ENCODE data around the gene LGI4.

The LGI4 gene

GRCh38 chr19:35164418-35164817, 29.6 kb upstream of the LGI4 start:
- Histone ChIP-seq H3K36me3 (ENCODE audit: control insufficient read depth, insufficient read depth, low read length) (peaks cover 9% of the 10 kb centered on the region), H3K18ac (ENCODE audit: low read length) (no peak overlapping the region)
- WGBS (ENCODE audit: extremely low coverage, insufficient coverage, low lambda C conversion rate), result no CpG with 5 or more reads among the region's 2 CpGs

DNA sequence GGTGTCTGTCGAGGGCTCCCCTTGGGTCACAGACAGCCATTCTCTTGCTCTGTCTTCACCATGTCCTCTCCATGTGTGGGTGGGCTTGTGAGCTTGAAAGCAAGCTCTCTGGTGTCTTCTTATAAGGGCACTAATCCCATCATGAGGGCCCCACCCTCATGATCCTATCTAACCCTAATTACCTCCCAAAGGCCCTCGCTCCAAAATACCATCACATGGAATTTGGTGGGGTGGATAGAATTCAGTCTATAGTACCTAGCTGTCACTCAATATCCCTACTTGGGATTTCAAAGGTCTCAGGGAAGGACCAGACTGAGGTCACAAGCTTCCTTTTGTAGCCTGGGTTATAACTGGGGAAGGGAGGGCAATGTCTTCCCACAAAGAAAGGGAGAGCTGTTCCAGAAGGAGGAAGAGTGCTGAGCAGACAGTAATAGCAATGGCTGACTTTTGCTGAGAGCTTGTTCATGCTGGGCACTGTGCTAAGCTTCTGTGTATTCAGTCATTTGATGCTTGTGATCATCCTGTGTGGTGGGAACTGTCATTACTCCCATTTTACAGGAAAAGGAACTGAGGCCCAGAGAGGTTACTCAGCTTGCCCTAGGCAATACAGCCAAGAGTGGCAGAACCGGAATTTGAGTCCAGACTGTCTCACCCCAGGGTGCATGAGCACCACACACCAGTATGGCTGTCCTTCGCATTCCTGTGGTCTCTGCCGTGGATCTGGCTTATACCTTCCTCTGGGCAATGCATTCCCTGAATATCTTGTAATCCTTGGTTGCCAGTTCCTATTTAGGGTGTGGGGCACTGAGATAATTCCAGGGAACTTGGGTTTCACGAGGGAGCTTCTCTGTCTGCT, 27.8 kb upstream of the LGI4 start:
- Histone ChIP-seq H3K4ac (ENCODE audit: low read depth, low read length) (no peak overlapping the region), H2BK5ac (ENCODE audit: low read length) (no peak overlapping the region), H3K79me2 (ENCODE audit: control insufficient read depth, insufficient read depth, low read length) (no peaks in the 10 kb centered on the region), H3K4me1 (ENCODE audit: control insufficient read depth, low read depth, low read length) (no peaks in the 10 kb centered on the region), H3K4me2 (ENCODE audit: low read length) (no peak overlapping the region), H3K4me3 (ENCODE audit: low read length) (no peak overlapping the region), H3K23ac (ENCODE audit: low read length) (no peak overlapping the region), H3K56ac (ENCODE audit: low read length) (no peak overlapping the region), H3K36me3 (ENCODE audit: control insufficient read depth, insufficient read depth, low read length) (peaks cover 9% of the 10 kb centered on the region), H4K8ac (ENCODE audit: low read depth, low read length) (no peak overlapping the region), H2AK5ac (ENCODE audit: low read length) (no peak overlapping the region), H3K27me3 (ENCODE audit: insufficient read depth, low read length, poor library complexity) (no peaks in the 10 kb centered on the region), H3K9ac (ENCODE audit: low read length) (no peak overlapping the region), H4K5ac (ENCODE audit: low read length) (no peak overlapping the region), H3K18ac (ENCODE audit: low read length) (no peak overlapping the region), H2BK120ac (ENCODE audit: low read depth, low read length) (no peak overlapping the region), H3K79me1 (ENCODE audit: low read length) (no peaks in the 10 kb centered on the region), H2BK15ac (replicated peaks; ENCODE audit: low read depth) (no peak overlapping the region), H3K27ac (ENCODE audit: low read depth, low read length) (no peak overlapping the region)
- peak; percentile 84 for DNase-seq
- WGBS (ENCODE audit: extremely low coverage, insufficient coverage, low lambda C conversion rate), result no CpG with 5 or more reads among the region's 6 CpGs

More at GRCh38 chr19:35164418-35164817, 29.6 kb upstream of the LGI4 start:
- no peak for DNase-seq
- H2AK5ac ChIP-seq (ENCODE audit: low read length), result no peak overlapping the region
- H2BK15ac ChIP-seq (replicated peaks; ENCODE audit: low read depth), result no peak overlapping the region
- no peak overlapping the region for H3K56ac ChIP-seq (ENCODE audit: low read length)
- H3K4me2 ChIP-seq (ENCODE audit: low read length), result no peak overlapping the region
- no peak overlapping the region for H3K4ac ChIP-seq (ENCODE audit: low read depth, low read length)
- H3K23ac ChIP-seq (ENCODE audit: low read length), result no peak overlapping the region
- H4K8ac ChIP-seq (ENCODE audit: low read depth, low read length), result no peak overlapping the region
- no peak overlapping the region for H2BK120ac ChIP-seq (ENCODE audit: low read depth, low read length)
- no peak overlapping the region for H4K5ac ChIP-seq (ENCODE audit: low read length)
- no peak overlapping the region for H3K9ac ChIP-seq (ENCODE audit: low read length)
- no peak overlapping the region for H3K27ac ChIP-seq (ENCODE audit: low read depth, low read length)
- no peak overlapping the region for H2BK5ac ChIP-seq (ENCODE audit: low read length)
- H3K4me3 ChIP-seq (ENCODE audit: low read length), result no peak overlapping the region
- no peaks in the 10 kb centered on the region for H3K79me2 ChIP-seq (ENCODE audit: control insufficient read depth, insufficient read depth, low read length)
- no peaks in the 10 kb centered on the region for H3K79me1 ChIP-seq (ENCODE audit: low read length)
- no peaks in the 10 kb centered on the region for H3K27me3 ChIP-seq (ENCODE audit: insufficient read depth, low read length, poor library complexity)
- no peaks in the 10 kb centered on the region for H3K4me1 ChIP-seq (ENCODE audit: control insufficient read depth, low read depth, low read length)

- Histone ChIP-seq H4K5ac (ENCODE audit: low read length) (no peak overlapping the region), H2AK5ac (ENCODE audit: low read length) (no peak overlapping the region), H3K4ac (ENCODE audit: low read depth, low read length) (no peak overlapping the region), H3K9ac (ENCODE audit: low read length) (no peak overlapping the region), H3K4me3 (ENCODE audit: low read length) (no peak overlapping the region), H2BK5ac (ENCODE audit: low read length) (no peak overlapping the region), H2BK120ac (ENCODE audit: low read depth, low read length) (no peak overlapping the region), H4K8ac (ENCODE audit: low read depth, low read length) (no peak overlapping the region), H3K18ac (ENCODE audit: low read length) (no peak overlapping the region), H3K36me3 (ENCODE audit: control insufficient read depth, insufficient read depth, low read length) (peaks cover 9% of the 10 kb centered on the region), H3K27me3 (ENCODE audit: insufficient read depth, low read length, poor library complexity) (no peaks in the 10 kb centered on the region), H3K4me1 (ENCODE audit: control insufficient read depth, low read depth, low read length) (no peaks in the 10 kb centered on the region), H3K27ac (ENCODE audit: low read depth, low read length) (no peak overlapping the region), H3K56ac (ENCODE audit: low read length) (no peak overlapping the region), H3K4me2 (ENCODE audit: low read length) (no peak overlapping the region), H3K79me2 (ENCODE audit: control insufficient read depth, insufficient read depth, low read length) (no peaks in the 10 kb centered on the region), H2BK15ac (replicated peaks; ENCODE audit: low read depth) (no peak overlapping the region), H3K79me1 (ENCODE audit: low read length) (no peaks in the 10 kb centered on the region), H3K23ac (ENCODE audit: low read length) (no peak overlapping the region)
- DNase-seq, result no peak
- WGBS (ENCODE audit: extremely low coverage, insufficient coverage, low lambda C conversion rate), result no CpG with 5 or more reads among the region's 2 CpGs
These were observed 26.5 kb upstream of the LGI4 start for GRCh38 chr19:35161434-35161743.

DNA sequence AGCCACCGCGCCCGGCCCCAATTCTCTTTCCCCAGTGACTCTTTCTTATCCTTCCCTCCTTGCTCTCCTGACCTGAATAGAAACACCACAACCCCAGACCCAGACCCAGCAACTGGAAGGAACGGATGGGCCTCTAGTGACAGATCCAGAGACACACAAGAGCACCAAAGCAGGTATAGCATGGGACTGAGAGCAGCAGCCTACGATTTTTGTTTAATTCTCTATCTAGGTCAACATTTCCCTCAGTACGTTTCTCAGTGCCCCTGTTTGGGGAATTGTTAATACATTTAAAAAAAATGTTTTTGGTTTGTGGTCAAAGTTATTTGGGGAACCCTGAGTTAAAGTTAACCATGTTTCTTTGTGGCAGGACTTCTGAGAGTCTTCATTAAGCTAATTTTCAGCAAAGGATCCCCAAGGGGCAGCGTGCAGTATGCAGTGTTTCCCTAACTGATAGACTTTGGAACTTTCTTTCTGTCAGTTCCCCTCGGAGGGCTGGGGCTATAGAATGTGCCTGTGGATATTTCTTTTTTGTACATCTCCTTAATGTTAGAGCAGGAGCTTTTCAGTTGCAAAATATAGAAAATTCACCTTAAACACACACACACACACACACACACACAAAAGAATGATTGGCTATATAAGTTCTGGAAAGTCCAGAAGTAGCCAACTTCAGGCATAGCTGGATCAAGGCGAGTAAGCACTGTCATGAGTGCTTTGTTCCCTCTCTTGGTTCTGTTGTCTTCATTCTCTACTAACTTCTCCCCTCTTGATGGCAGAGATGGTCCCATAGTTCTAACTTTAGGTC, 26.0 kb upstream of the LGI4 start:
- Histone ChIP-seq H3K27ac (ENCODE audit: low read depth, low read length) (no peak overlapping the region), H3K4me1 (ENCODE audit: control insufficient read depth, low read depth, low read length) (no peaks in the 10 kb centered on the region), H2BK5ac (ENCODE audit: low read length) (no peak overlapping the region), H3K27me3 (ENCODE audit: insufficient read depth, low read length, poor library complexity) (no peaks in the 10 kb centered on the region), H3K36me3 (ENCODE audit: control insufficient read depth, insufficient read depth, low read length) (peaks cover 8% of the 10 kb centered on the region), H3K79me2 (ENCODE audit: control insufficient read depth, insufficient read depth, low read length) (no peaks in the 10 kb centered on the region), H2AK5ac (ENCODE audit: low read length) (no peak overlapping the region), H4K5ac (ENCODE audit: low read length) (no peak overlapping the region), H3K4me3 (ENCODE audit: low read length) (no peak overlapping the region), H2BK120ac (ENCODE audit: low read depth, low read length) (no peak overlapping the region), H3K4me2 (ENCODE audit: low read length) (no peak overlapping the region), H3K23ac (ENCODE audit: low read length) (no peak overlapping the region), H2BK15ac (replicated peaks; ENCODE audit: low read depth) (no peak overlapping the region), H3K18ac (ENCODE audit: low read length) (no peak overlapping the region), H3K79me1 (ENCODE audit: low read length) (peaks cover 1% of the 10 kb centered on the region), H3K9ac (ENCODE audit: low read length) (no peak overlapping the region), H4K8ac (ENCODE audit: low read depth, low read length) (no peak overlapping the region), H3K56ac (ENCODE audit: low read length) (no peak overlapping the region), H3K4ac (ENCODE audit: low read depth, low read length) (no peak overlapping the region)
- no CpG with 5 or more reads among the region's 9 CpGs for WGBS (ENCODE audit: extremely low coverage, insufficient coverage, low lambda C conversion rate)
- DNase-seq, result no peak

- Histone ChIP-seq H3K27me3 (ENCODE audit: insufficient read depth, low read length, poor library complexity) (no peaks in the 10 kb centered on the region), H3K27ac (ENCODE audit: low read depth, low read length) (no peak overlapping the region), H3K4me3 (ENCODE audit: low read length) (no peak overlapping the region), H3K9ac (ENCODE audit: low read length) (no peak overlapping the region), H2AK5ac (ENCODE audit: low read length) (no peak overlapping the region), H3K18ac (ENCODE audit: low read length) (no peak overlapping the region), H3K56ac (ENCODE audit: low read length) (no peak overlapping the region), H3K23ac (ENCODE audit: low read length) (no peak overlapping the region), H3K4me1 (ENCODE audit: control insufficient read depth, low read depth, low read length) (no peaks in the 10 kb centered on the region), H3K4ac (ENCODE audit: low read depth, low read length) (no peak overlapping the region), H3K79me2 (ENCODE audit: control insufficient read depth, insufficient read depth, low read length) (no peaks in the 10 kb centered on the region), H4K8ac (ENCODE audit: low read depth, low read length) (no peak overlapping the region), H4K5ac (ENCODE audit: low read length) (no peak overlapping the region), H3K4me2 (ENCODE audit: low read length) (no peak overlapping the region), H2BK15ac (replicated peaks; ENCODE audit: low read depth) (no peak overlapping the region), H2BK5ac (ENCODE audit: low read length) (no peak overlapping the region), H3K79me1 (ENCODE audit: low read length) (peaks cover 1% of the 10 kb centered on the region), H3K36me3 (ENCODE audit: control insufficient read depth, insufficient read depth, low read length) (peaks cover 6% of the 10 kb centered on the region), H2BK120ac (ENCODE audit: low read depth, low read length) (no peak overlapping the region)
- DNase-seq, result no peak
- WGBS (ENCODE audit: extremely low coverage, insufficient coverage, low lambda C conversion rate), result no CpG with 5 or more reads among the region's 8 CpGs
These were observed 24.7 kb upstream of the LGI4 start for GRCh38 chr19:35159606-35160005.

Measured in mesendoderm (in vitro differentiated cells).